Fibroblast of villous mesenchyme (primary cell): ENCODE measurements around the gene TRAF3IP1. TPM values are rescaled to one million over a fixed set of nuclear protein-coding genes. Genes with fewer than 3 reads are reported as not detected.

Experiments used
- DNase-seq: peaks from one replicate; pipeline ENCODE4 v3.0.0-alpha.2; 2010; ENCODE audit warnings: low read depth
- H3K4me3 ChIP-seq: 2 replicates; pipeline ENCODE4 v1.5.1; 2011; ENCODE audit warnings: low read depth, mild to moderate bottlenecking, low read length
- total RNA-seq: library from RNA; depleted of rRNA; stranded (reverse); fragments of >200 nt; gene quantifications from 2 replicates; pipeline ENCODE4 v1.2.3, GENCODE V29; 2012
- TF ChIP-seq, protein P1 (sequence below): IDR thresholded peaks from 2 replicates; pipeline ENCODE4 v1.5.1; 2012; ENCODE audit warnings: low read depth, mild to moderate bottlenecking, low read length; ENCODE audit not compliant: insufficient read depth

The TRAF3IP1 gene
- total RNA-seq, 1 donor, result 7.8 TPM

DNA sequence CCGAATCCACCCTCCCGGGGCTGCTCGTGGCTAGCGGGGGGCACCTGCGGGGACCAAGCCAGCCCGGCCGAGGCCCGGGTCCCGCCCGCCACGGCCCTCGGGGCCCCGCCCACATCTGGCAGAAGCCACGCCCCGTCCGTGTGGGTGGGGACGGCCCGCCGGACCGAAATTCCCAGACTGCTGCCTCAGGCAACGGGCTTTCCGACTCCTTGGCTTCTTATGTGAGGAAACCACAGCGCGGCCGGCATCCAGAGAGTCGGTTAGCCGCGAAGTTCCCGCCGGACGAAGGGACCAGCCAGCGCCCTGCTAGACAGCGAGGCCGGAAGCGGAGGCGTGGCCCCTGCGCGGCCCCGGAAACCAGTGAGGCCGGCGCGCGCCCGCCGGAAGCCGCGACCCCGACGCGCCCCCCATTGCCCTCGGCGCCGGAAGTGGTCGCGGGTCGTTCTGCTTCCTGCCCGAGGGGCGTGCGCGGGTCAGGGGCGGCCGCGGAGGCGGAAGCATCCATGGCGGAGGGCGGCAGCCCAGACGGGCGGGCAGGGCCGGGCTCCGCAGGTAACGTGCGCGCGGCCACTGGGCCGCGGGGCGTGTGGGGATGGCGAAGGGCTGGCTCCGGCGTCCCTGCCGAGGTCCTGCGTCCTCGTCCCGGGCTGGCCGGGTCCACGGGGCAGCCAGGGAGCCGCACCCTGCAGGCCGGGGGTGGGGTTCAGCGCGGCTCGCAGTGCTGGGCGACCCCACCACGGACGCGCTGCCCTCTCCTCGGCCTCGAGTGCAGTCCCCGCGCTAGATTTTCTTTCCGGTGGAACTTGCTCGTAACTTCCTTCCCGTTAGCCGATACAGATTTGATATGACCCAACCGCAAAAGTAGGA lies 106.5 kb downstream of the TRAF3IP1 start, which contains the start of gene ASB1:
TSS of gene ASB1 (plus strand) at position 360 of the 867 bp plus-strand sequence. CDS start at position 504, 144 bp downstream.
- DNase-seq, result peak; percentile 70
- peak within 1 kb of the TSS; percentile 80 for H3K4me3 ChIP-seq
- TF ChIP-seq, protein P1, sequence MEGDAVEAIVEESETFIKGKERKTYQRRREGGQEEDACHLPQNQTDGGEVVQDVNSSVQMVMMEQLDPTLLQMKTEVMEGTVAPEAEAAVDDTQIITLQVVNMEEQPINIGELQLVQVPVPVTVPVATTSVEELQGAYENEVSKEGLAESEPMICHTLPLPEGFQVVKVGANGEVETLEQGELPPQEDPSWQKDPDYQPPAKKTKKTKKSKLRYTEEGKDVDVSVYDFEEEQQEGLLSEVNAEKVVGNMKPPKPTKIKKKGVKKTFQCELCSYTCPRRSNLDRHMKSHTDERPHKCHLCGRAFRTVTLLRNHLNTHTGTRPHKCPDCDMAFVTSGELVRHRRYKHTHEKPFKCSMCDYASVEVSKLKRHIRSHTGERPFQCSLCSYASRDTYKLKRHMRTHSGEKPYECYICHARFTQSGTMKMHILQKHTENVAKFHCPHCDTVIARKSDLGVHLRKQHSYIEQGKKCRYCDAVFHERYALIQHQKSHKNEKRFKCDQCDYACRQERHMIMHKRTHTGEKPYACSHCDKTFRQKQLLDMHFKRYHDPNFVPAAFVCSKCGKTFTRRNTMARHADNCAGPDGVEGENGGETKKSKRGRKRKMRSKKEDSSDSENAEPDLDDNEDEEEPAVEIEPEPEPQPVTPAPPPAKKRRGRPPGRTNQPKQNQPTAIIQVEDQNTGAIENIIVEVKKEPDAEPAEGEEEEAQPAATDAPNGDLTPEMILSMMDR, result no peak

DNA sequence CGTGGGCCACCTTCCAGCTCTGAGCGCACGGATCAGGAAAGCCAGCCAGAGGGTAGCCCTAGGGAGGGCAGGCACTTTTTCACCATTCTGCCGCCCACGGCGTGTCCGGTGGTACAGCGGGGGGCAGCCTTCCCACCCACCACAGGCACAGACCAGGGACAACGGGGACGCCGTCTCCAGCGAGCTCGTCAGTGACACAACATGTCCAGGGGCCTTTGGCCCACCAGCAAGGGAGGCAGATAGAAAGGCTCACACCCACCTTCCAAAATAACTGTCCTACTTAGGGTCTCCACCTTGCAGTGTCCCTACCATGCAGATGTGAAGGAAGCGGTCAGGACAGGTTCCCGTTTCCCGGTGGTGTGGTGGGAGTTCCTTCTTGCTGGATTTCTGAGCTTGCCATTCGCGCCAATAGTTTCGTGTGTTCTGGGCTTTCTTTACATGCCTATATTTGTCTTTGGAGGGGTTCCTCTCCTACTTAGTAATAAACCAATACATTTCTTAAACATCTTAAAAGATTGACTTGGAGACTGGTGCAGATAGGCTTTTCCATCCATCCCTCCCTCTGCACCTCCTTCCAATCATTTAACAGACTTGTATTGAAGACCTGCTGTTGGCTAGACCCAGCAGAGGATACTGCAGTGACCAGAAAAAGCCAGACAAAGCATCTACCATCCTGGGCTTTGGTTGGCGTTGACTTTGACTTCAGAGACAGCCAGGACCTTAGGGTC lies 107.3 kb downstream of the TRAF3IP1 start:
- no peak for DNase-seq
- H3K4me3 ChIP-seq, result peak overlapping the region; percentile 80

DNA sequence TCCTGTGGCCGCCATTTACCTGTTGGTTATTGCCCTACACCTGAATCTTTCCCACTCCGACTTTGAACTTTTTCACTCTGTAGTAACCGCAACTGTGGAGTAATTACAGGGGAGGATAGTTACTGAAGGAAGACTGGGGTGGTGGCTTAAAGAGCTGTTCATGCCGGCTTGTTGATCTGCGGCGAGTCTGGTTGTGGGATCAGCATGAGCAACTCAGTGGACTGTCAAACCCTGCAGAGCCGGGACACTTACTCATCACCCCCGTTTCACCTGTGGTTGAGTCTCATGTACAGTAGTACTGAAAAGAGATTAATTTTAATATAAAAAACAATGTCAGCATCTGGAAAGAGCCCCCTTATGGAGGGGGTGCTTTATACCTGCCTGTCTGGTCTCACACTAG lies 108.5 kb downstream of the TRAF3IP1 start:
- no peak overlapping the region for H3K4me3 ChIP-seq
- TF ChIP-seq, protein P1, result no peak
- no peak for DNase-seq

More for the DNA sequence above, 107.3 kb downstream of the TRAF3IP1 start:
- TF ChIP-seq, protein P1, result no peak

DNA sequence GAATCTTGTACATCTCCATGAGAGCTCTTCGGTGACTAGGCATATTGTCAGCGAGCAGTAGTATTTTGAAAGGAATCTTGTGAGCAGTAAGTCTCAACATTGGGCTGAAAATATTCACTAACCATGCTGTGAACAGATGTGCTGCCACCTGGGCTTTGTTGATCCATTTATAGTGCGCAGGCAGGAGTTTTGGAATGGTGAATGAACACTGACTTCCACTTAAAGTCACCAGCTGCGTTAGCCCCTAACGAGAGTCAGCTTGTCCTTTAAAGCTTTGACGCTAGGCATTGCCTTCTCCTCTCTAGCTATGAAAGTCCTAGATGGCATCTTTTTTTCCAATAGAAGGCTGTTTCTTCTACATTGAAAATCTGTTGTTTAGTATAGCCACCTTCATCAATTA lies 110.5 kb downstream of the TRAF3IP1 start:
- no peak for DNase-seq
- TF ChIP-seq, protein P1, result no peak
- H3K4me3 ChIP-seq, result no peak overlapping the region

DNA sequence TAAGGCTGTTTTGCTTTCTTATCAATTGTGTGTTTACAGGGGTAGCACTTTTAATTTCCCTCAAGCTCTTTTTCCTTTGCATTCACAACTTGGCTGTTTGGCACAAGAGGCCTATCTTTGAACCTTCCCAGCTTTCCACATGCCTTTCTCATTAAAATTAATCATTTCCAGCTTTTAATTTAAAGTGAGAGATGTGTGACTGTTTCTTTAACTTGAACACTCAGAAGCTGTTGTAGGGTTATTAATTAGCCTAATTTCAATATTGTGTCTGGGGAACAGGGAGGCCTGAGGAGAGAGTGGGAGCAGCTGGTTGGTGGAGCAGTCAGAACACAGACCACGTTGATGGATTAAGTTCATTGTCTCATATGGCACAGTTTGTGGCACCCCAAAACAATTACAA lies 111.1 kb downstream of the TRAF3IP1 start:
- DNase-seq, result no peak
- TF ChIP-seq, protein P1, result no peak
- H3K4me3 ChIP-seq, result no peak overlapping the region

DNA sequence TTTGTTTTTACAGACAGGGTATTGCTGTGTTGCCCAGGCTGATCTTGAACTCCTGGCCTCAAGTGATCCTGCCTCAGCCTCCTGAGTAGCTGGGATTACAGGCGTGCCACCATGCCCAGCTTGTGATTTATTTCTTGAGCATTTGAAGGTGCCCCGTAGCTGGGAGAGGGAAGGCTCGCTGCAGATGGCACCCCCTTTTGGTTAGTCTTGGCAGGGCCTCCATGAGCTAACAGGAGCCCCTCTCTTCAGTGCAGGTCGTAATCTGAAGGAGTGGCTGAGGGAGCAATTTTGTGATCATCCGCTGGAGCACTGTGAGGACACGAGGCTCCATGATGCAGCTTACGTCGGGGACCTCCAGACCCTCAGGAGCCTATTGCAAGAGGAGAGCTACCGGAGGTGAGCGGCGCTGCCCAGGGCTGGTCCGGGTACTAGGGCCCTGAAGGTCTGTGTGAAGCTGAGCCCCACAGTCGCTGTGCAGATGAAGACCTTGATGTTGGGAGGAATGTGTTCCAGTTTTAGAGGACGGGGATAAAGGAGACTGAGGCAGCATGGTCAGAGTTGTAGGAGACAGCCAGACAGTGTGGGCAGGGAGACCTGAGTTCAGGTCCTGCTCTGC lies 113.1 kb downstream of the TRAF3IP1 start:
- no peak overlapping the region for H3K4me3 ChIP-seq
- no peak for DNase-seq
- TF ChIP-seq, protein P1, result no peak
